HCEC 1CT (cell line): ENCODE results near the gene KCNS1.

ENCODE experiments used
- DNase-seq: peaks from one replicate; pipeline ENCODE4 v3.0.0-alpha.2; 2017

Gene KCNS1

GRCh38 chr20:45109634-45110033 lies 8.7 kb upstream of the KCNS1 start:
- no peak for DNase-seq

GRCh38 chr20:45105317-45105716 lies 4.4 kb upstream of the KCNS1 start:
- no peak for DNase-seq

GRCh38 chr20:45104786-45105185 lies 3.9 kb upstream of the KCNS1 start:
- DNase-seq, result peak; percentile 48

- no peak for DNase-seq
Observed at GRCh38 chr20:45103072-45103471, 2.1 kb upstream of the KCNS1 start.

GRCh38 chr20:45101333-45101850 lies 465 bp upstream of the KCNS1 start:
- DNase-seq, result no peak

GRCh38 chr20:45098103-45098773 lies 2.7 kb downstream of the KCNS1 start:
- no peak for DNase-seq

- DNase-seq, result no peak
Observed at GRCh38 chr20:45097485-45098102, 3.3 kb downstream of the KCNS1 start.

GRCh38 chr20:45096781-45097180 lies 4.1 kb downstream of the KCNS1 start:
- no peak for DNase-seq

- DNase-seq, result peak; percentile 55
Observed at GRCh38 chr20:45095805-45096238, 5.1 kb downstream of the KCNS1 start.

GRCh38 chr20:45094864-45095574 lies 5.9 kb downstream of the KCNS1 start:
- DNase-seq, result no peak

GRCh38 chr20:45094201-45094600 lies 6.7 kb downstream of the KCNS1 start:
- no peak for DNase-seq

- no peak for DNase-seq
Observed at GRCh38 chr20:45092898-45093297, 8.0 kb downstream of the KCNS1 start.

GRCh38 chr20:45091366-45091765 lies 9.6 kb downstream of the KCNS1 start:
- DNase-seq, result no peak

- no peak for DNase-seq
Observed at GRCh38 chr20:45090481-45090880, 10.4 kb downstream of the KCNS1 start.

GRCh38 chr20:45088247-45088646 lies 12.7 kb downstream of the KCNS1 start:
- DNase-seq, result peak; percentile 79

- DNase-seq, result no peak
Observed at GRCh38 chr20:45087814-45088213, 13.1 kb downstream of the KCNS1 start.

- no peak for DNase-seq
Observed at GRCh38 chr20:45087097-45087790, 13.7 kb downstream of the KCNS1 start.

GRCh38 chr20:45085867-45086266 lies 15.1 kb downstream of the KCNS1 start:
- no peak for DNase-seq

- DNase-seq, result no peak
Observed at GRCh38 chr20:45085289-45085688, 15.6 kb downstream of the KCNS1 start.

- DNase-seq, result no peak
Observed at GRCh38 chr20:45083127-45083526, 17.8 kb downstream of the KCNS1 start.

- no peak for DNase-seq
Observed at GRCh38 chr20:45082468-45082867, 18.5 kb downstream of the KCNS1 start.

- peak; percentile 44 for DNase-seq
Observed at GRCh38 chr20:45080867-45081624, 19.9 kb downstream of the KCNS1 start.

GRCh38 chr20:45077559-45077958 lies 23.4 kb downstream of the KCNS1 start:
- DNase-seq, result no peak
